GM18909 (cell line): ENCODE data around the gene HSD11B2.

Experiments used
- ATAC-seq: cut with Tn5 transposase; IDR thresholded peaks from one replicate; pipeline ENCODE4 v1.9.1; 2021; ENCODE audit warnings: mild to moderate bottlenecking; ENCODE audit not compliant: unreplicated experiment, poor library complexity

The HSD11B2 gene

DNA sequence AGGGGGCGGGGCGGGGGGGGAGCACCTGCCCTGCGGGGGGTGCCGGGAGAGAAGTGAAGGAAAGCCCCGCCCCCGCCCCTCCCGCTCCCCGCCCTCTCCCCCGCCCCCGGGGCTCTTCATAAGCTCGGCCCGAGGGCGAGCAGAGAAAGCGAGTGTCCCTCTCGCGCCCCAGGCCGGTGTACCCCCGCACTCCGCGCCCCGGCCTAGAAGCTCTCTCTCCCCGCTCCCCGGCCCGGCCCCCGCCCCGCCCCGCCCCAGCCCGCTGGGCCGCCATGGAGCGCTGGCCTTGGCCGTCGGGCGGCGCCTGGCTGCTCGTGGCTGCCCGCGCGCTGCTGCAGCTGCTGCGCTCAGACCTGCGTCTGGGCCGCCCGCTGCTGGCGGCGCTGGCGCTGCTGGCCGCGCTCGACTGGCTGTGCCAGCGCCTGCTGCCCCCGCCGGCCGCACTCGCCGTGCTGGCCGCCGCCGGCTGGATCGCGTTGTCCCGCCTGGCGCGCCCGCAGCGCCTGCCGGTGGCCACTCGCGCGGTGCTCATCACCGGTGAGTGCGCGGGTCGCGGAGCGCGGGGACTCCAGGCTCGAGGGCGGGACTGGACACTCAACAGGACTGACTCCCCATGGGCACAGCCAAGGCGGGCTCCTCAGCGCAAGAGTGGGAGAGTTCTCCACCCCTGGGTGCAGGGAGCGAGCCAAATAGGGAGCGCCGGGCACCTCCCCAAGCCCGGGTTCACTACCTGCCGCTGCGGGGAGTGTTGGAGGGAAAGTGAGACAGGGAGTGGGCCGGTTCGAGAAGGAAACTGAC lies at the start of gene HSD11B2:
TSS of gene HSD11B2 (plus strand) at position 145 of the 798 bp plus-strand sequence. CDS start at position 273, 128 bp downstream.
- ATAC-seq: no peak

DNA sequence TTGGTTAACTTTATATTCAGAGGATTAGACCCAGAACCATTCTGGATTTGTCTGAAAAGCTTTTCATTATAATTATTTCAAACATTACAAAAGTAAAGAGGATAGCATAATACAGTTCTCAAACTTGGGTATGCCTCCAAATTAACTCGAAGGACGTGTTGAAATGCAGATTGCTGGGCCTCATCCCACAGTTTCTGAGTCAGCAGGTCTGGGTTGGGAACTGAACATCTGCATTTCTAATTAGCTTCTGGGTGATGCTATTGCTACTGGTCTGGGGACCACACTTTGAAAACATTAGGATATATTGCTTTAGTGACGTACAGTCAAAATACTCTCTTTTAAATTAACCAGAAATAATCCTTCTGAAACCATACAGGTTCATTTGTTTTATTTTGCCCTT lies 47.6 kb upstream of the HSD11B2 start:
- ATAC-seq: no peak

DNA sequence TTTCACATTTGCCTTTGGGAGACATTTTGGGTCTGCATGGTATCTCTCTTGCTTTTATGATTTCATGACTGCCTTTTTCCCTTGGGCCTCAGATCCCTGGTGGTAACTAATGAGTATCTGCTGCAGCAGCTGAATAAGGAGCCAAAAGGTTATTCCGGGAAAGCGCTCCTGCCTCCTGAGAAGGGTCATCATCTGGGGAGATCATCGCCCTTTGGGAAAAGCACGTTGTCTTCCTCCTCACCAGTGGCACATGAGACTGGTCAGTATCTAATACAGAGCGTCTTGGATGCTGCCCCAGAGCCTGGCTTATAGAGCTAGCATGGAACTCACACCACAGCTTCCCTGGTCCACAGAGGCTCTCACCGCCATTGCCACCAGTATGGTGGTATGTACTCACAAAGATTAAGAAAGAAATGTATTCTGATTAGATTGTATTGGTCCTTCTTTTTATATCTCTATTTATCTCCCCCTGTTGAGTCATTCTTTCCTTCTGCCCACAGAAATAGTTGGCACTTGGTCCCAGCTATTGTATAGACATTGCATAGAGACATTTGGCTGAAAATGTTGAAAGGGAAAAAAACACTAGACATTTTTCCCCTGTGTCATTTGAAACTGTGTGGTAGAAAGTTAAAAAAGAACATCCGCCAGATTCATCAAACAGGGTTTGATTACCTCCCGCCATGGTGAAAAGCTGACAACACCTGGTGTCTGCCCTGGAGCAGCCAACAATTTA lies 46.0 kb upstream of the HSD11B2 start:
- ATAC-seq: no peak

DNA sequence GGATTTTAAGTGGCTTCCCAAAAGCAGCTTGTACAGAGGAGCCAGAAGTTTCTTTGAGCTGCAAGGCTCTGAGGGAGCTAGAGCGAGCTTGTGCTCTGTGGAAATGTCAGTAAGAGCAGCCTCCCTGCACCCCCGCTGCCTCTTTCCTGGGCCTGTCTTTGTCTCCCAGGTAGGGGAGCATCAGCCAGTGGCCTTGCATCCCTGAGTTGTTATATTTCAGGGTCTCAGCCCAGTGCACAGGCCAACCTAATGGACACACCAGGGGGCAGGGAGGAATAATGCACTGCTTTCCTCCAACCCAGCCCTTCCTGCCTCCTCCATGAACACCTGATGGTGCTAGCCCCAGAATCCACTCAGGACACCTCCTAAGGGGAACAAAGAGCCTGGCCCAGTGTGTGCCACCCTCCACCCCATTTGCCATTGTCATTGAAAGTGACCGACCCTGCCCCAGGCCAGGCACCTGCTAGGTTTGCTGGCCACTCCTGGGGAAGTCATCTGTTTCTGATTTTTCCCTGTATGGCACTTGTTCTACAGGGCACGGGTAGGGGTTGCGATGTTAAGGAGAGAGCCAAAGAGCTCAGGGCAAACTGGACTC lies 44.0 kb upstream of the HSD11B2 start:
- ATAC-seq: no peak

DNA sequence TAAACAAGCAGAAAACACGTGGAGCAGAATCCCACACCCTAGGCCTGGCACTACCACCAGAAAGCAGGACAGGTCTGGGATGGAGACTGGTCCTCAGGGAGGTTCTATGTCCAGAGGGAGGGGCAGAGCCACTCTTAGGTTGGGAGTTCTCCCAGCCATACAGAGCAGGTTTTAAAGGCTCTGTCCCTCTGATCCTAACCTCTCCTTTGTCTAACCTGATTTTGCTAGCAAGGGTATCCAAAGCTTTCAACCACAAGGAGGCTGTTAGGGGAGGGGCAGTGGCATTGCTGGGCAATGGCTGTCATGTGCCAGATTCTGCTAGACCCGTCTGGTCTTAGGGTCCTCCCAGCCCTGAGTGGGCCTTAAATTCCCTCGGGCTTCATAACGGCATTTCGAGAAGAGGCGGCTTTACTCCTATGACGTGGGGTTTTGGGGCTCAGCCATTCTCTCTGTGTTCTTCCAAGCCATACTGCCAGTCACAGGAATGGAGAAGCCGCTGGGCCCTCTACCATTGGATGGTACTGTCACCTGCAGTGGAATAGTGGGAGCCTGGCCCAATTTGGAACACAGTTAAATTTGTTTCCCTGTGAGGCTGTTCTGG lies 43.3 kb upstream of the HSD11B2 start:
- no peak for ATAC-seq

DNA sequence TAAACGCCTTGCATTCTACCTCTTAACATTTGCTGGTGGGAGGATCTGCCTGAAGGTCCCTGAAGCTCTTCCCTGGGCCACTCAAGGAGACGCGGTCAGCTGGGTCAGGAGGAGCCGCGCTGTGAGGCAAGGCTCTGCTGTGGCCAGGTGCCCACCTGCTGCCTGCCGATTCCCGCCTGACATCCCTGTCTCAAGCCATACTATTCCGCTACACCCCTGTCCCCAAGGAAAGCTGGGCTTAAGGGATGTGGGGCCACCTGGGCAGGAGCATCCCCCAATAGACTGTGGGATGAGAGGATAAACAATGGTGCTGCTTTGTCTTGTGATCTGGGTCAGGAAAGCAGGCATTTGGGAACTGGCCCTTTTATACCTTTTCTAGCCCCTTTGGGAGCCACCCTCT lies 42.7 kb upstream of the HSD11B2 start:
- ATAC-seq: no peak

DNA sequence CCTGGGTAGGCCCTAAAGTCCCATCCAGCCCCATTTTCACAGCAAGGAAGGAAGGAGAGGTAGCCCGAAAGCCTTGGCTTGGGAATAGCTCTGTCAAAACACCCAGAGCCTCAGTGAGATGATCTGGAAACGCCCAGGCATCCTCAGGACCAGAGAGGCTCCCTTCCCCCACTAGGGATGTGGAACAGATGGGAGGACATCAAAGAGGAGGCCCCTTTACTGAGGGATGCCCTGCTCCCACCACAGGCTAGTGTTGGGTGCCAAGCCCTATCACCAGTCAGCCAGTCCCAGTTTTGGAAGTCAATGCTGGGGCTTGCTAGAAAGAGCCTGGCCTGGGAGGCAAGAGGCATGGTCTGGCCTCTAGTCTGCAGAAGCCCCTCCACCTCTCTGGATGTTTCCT lies 42.3 kb upstream of the HSD11B2 start:
- no peak for ATAC-seq

DNA sequence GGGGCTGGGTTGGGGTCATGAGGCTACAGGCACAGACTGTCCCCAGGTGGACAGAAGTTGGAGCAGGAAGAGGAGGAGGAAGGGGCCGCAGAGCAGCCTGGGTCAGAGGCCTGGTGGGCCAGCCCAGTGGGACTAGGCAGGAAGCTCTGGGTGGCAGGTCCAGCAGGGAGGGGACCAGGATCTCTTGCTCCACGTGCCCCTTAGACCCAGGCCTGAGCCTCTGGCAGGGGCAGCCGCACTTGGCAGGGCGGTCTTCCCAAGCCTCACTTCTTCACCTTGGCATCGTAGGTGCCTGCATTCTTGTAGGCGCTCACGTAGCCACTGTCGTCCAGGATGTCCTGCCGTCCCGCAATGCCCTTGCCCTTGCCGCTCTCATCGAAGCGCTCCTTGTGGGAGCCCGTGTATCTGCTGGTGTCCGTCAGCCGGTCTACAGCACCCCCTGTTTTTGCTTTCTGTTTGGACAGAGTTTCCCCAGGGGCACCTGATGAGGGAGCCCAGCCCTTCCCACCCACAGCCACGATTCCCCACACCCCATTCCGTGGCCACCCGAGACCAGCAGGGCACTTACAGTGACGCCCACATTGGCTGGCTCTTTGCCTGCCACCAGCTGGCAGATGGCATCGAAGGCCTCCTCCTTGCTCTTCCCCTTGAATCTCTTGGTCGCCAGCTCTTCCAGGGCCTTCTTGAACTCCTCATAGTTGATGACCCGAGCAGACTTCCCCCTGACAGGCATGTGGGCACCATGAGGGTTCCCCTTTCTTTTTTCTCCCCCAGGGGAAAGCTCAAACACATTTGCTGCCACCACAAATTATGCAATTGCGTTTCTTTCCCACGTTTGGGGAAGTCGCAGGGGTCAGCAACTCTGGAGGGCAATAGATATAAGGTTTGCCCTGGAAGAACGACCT lies 40.8 kb upstream of the HSD11B2 start:
- ATAC-seq: no peak

DNA sequence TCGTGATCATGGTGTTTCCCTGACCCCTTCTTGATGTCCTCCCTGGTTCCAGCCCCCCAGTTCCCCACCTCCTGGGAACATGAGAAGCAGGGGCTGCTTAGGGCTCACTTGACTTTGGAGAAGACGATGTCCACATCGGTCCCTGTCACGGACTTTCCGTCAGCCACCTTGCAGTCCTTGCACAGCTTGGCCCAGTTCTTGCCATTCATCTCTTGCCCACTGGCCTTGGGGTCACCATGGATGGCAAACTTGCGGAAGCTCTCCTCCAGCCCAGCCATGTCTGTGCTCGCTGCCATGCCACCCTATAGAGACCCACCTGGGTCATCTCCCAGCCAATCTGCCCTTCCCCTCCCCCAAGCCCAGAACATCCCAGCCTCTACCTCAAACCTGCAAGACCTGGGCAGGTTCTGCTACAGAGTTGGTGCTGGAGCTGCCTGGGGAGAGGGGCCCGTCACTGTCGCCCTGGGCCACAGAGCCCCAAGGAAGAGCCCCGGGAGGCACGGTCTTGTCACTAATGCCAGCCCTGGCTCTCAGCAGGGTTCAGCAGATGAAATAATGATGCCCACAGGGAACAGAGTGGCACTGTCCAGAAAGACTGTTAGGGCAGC lies 40.0 kb upstream of the HSD11B2 start:
- ATAC-seq: no peak

DNA sequence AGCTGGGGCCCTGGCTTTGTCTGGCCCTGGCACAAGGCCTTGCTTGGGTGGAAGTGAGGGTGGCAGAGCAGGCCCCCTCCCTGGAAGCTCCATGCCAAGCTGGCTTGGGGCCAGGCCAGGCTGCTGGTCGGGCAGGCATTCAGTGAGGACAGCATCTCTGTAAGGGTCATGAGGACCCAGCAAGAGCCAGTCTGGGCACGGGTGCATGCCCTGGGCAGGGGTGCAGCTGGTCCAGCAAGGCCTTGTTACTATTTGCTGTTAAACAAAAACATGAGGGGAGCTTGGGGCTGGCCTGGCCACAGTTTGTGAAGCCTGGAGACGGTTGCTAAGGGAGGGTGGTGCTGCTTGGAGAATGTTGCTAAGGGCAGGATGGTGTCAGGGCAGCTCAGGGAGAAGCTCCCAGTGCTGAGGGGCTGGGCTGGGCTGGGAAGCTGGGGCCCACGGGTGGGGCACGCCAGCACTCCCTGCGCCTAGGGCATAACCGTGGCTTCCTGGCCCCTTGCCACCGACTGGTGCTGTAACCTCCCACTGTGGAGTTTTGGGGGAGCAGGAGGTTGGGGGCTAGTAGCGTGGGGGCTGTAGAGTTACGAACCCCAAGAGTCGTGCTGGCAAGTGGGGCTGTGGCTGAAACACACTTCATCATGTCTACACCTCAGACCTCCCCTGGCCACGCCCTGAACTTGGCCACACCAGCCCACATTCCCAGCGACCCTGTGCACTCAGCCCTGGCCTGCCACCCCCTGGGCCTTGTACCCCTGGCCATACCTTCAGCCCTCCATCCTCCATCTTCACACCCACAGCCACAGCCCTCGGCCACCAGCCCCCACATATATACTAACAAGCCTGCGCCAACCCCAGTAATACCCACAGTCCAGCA lies 39.3 kb upstream of the HSD11B2 start:
- ATAC-seq: no peak

DNA sequence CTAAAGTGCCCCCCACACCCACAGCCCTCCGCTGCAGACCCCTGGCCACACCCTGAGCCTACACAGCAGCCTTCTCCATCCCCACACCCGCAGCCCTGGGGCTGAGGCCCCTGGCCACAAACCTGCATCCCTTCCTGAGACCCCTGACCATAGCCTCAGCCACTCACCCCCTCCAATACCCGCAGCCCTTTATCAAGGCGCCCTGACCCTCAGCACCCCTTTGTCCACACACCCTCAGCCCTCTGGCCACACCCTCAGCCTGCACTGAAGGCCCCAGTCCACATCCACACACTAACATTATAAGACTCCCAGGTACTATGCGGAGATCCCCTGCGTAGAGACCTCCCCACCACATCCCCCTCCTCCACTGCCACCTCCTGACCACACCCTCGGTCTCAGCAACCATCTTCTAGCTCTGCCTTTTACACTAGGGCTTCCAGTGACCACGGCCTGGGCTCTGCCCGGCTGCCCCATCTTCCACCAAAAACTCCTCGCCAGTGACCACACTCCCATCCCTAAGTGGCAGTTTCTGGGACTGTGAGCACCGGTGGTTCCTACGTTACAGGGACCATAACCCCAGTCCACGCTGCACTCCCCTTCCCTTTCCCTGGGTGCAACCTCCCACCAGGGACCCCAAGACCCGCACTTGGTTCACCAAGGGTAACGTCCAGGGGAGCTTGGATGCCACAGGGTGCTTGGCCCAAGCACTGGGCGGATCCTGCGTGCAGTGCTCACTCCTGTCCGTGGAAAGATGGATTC lies 38.4 kb upstream of the HSD11B2 start:
- no peak for ATAC-seq

DNA sequence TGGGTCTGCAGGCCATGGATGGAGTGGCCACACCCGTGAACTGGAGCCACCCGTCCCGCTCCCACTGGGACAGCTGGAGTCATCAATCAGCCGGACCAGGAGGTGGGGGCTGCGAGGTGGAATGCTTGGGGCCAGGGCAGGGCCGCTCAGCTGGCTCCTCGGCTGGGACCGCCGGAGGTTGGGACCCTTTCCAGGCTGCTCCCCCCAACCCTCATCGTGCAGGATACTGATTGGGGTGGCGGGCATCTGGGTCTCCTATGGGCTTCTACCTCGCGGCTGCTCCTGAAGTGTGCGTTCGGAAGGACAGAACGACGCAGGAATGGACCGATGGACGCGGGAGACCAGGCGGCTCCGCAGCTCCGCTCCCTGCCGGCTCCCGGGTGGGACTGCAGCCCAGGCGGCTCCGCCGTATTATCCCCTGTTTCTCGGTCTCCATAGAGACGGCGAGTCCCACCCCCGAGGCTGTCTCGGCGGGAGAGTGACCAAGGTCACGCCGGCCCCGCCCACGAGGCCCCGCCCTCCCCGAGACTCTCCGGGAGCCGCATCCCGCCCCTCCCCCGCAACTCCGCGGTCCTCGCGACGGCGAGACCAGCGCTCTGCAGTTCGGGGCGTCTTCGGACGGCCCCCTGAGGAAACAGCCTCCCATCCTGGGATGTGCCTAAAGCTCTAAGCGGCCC lies 37.7 kb upstream of the HSD11B2 start, which contains the start of gene TPPP3:
TSS of gene TPPP3 (minus strand) at position 388 of the 677 bp plus-strand sequence. CDS start 2,387 bp downstream, outside the sequence.
- ATAC-seq: no peak

DNA sequence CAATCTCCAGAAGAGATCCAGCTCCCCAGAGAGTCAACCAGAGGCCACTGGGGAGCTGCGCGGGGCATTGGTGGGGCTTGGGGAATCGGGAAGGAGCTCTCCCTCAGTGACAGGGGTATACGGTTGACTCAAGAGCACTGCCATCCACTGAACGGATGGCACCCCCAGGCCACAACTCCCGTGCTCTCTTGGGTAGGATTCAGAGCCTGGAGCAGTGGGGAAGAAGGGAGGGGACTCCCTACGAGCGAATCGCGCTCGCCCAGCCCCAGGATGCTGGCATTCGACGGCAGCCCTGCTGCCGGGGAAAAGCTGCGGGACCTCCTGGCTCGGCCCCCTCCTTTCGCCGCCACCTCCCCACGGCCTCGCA lies 37.1 kb upstream of the HSD11B2 start:
- ATAC-seq: no peak

DNA sequence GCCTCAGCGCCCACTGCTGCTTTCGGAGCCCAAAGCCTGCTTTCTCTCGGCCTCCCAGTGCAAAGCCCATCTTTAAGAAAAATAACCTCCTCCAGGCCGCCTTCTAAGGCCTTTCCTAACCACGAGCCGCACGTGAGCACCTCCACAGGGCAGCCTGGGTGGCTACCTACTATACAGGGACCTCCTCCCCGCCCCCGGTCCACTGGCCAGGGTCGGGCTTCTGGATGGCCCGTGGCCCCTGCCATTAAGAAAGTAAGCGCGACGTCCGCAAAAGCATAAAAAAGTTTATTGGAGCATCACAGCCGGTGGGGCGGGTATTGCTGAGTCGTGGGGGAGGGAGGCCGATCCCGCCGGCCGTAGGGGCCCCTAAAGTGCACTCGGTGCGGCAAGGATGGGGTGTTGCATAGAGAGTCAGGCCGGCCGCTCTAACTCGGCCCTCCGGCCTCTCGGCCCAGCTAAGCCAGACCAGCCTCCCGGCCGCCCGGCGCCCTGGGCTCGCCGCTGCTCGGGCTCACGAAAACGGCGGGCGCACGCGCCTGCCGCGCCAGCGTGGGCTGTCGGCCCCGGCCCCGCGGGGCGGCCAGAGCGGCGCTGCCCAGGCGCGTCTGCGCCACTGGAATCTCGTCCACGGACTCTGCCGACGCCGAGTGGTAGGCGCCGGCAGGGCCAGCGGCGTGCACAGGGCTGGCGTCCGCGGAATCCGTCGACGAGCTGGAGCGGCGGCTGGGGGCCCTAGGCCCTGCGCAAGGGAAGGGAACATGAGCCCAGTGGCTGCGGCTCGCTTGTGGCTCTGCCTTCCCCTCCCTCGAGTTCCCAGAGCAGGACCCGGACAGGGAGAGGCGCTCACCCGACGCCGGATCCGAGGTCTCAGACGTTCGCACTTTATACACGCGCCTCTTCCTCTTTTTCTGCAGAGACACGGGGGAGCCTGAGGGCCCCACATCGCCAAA lies 36.5 kb upstream of the HSD11B2 start:
- no peak for ATAC-seq

DNA sequence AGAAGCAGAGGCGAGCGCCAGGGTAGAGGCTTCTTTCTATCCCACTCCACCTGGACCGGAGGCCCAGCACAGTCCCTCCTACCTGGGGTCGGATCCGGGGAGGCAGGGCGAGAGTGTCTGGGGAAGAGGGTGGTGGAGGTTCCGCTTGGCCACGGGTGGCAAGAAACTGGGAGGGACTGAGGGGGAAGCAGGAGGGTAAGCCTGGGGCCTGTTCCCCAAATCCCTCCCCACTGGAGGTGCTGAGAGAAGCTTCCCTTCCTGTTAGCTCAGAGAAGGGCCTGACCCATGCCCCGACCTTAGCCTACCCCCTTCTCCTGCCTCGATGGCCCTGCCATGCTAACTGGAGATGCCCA lies 35.8 kb upstream of the HSD11B2 start:
- ATAC-seq: no peak

DNA sequence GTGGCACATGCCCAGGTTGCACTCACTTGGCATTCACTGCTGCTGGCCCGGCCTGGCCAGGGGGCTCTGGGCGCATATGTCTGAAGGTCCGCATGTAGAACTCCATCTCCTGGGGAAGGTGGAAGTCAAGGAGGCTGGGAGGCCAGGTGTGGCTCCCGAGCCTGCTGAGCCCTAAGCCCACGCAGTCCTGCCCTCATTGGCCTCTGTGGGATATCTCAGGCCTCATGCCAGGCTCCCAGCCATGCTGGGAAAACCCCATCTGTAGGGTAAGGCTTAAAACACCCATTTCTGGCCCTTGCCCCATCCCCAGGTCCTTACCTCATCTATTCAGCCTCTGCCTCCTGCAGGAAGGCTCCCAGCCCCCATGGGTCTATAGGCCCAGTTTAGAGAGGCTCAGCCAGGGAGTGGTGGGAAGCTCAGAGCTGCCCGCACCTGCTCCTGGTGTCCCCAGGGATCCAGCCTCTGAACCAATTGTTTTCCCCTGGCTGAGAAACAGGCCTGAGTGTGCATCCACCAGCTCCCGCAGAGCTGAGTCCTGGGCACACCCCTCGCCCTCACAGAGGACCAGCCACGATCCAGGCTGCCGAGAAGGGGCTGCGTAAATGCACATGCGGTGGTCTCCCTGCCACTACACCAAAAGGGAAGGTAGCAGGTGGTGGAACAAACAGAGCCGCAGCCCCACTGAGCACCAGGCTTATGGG lies 35.3 kb upstream of the HSD11B2 start:
- ATAC-seq: no peak
